H1 (cell line): ENCODE results near the gene TLR4.

Experiments
- ATF2 ChIP-seq: IDR thresholded peaks from 2 replicates; pipeline ENCODE4 v1.6.1; 2012; ENCODE audit warnings: low read length, inconsistent platforms
- CTCF ChIP-seq, 3 experiments: IDR thresholded peaks; 1 replicate in 2 of 3; 2 replicates in 1 of 3; pipeline versions ENCODE4 v1.5.1 to v1.6.1; 2011; ENCODE audit warnings: low read length in 3 of 3, mild to moderate bottlenecking in 3 of 3, inconsistent platforms in 2 of 3, low read depth in 1 of 3, moderate library complexity in 1 of 3; ENCODE audit not compliant: insufficient read depth in 1 of 3; ENCODE audit errors: control extremely low read depth in 1 of 3
- EZH2 ChIP-seq: fragments of 200-600 bp; sonication (generic); IDR thresholded peaks from 2 replicates; pipeline ENCODE4 v1.7.1; 2012; ENCODE audit warnings: low read depth, mild to moderate bottlenecking, moderate library complexity, low read length, inconsistent platforms; ENCODE audit not compliant: severe bottlenecking

GRCh38 chr9:117742131-117742530, 37.9 kb downstream of the TLR4 start:
- TF ChIP-seq CTCF (IDR thresholded peaks at IDR 0.05; ENCODE audit: control extremely low read depth in 1 of 3, insufficient read depth in 1 of 3, low read depth in 1 of 3, low read length in 3 of 3): no peak
- TF ChIP-seq ATF2: no peak
- no peak for TF ChIP-seq EZH2
